HepG2 (cell line): ENCODE data around the gene CDX1.

Experiments used
- KDM1A ChIP-seq: IDR thresholded peaks from 2 replicates; pipeline ENCODE4 v1.6.1; 2016; ENCODE audit warnings: missing compliant biosample characterization
- SRSF1 ChIP-seq: fragments of 200-400 bp; formaldehyde crosslinking; optimal IDR thresholded peaks from 2 replicates; pipeline ENCODE3; 2017; ENCODE audit warnings: mild to moderate bottlenecking, low read depth, low read length, moderate library complexity
- TF ChIP-seq, protein P1 (sequence below): sonication (generic); formaldehyde crosslinking; IDR thresholded peaks from 2 replicates; pipeline ENCODE4 v1.5.0; 2020; ENCODE audit warnings: mild to moderate bottlenecking, missing genetic modification reagents, moderate library complexity
- TF ChIP-seq, protein P2 (sequence below): sonication (generic); formaldehyde crosslinking; IDR thresholded peaks from 2 replicates; pipeline ENCODE4 v1.5.0; 2020; ENCODE audit warnings: missing genetic modification reagents, mild to moderate bottlenecking, borderline replicate concordance
- TF ChIP-seq, protein P3 (sequence below): sonication (generic); formaldehyde crosslinking; IDR thresholded peaks from 2 replicates; pipeline ENCODE4 v1.4.0; 2020; ENCODE audit warnings: mild to moderate bottlenecking, missing genetic modification reagents, borderline replicate concordance

DNA sequence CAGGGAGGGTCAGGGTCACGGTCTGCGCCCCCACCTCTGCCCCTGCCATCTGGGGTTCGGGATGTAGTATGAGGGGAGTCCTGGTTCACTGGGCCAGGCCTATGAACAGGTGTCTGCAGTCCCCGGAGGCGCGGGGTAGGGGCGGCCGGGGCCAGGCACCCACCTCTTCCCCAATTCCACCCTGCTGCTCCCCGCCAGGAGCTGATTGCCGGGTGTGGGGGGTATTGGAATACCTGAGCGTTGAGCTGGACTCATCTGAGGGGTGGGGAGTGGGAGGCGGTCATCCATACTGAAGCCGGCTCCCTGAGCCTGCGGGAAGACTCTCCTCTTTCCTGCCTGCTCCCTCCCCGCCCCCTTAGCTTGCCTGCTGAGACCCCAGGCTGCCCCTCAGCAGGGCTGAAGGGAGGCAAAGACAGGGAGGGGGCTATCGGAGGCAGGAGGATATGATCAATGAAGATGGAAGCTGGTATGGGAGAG lies 24.0 kb downstream of the CDX1 start:
- TF ChIP-seq, protein P1, sequence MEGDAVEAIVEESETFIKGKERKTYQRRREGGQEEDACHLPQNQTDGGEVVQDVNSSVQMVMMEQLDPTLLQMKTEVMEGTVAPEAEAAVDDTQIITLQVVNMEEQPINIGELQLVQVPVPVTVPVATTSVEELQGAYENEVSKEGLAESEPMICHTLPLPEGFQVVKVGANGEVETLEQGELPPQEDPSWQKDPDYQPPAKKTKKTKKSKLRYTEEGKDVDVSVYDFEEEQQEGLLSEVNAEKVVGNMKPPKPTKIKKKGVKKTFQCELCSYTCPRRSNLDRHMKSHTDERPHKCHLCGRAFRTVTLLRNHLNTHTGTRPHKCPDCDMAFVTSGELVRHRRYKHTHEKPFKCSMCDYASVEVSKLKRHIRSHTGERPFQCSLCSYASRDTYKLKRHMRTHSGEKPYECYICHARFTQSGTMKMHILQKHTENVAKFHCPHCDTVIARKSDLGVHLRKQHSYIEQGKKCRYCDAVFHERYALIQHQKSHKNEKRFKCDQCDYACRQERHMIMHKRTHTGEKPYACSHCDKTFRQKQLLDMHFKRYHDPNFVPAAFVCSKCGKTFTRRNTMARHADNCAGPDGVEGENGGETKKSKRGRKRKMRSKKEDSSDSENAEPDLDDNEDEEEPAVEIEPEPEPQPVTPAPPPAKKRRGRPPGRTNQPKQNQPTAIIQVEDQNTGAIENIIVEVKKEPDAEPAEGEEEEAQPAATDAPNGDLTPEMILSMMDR: no peak
- TF ChIP-seq SRSF1 (no peak), KDM1A (CRISPR knock-in tag) (no peak)
- TF ChIP-seq, protein P2, sequence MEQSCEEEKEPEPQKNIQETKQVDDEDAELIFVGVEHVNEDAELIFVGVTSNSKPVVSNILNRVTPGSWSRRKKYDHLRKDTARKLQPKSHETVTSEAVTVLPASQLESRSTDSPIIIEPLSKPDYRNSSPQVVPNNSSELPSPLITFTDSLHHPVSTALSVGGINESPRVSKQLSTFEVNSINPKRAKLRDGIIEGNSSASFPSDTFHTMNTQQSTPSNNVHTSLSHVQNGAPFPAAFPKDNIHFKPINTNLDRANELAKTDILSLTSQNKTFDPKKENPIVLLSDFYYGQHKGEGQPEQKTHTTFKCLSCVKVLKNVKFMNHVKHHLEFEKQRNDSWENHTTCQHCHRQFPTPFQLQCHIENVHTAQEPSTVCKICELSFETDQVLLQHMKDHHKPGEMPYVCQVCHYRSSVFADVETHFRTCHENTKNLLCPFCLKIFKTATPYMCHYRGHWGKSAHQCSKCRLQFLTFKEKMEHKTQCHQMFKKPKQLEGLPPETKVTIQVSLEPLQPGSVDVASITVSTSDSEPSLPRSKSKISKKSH (CRISPR knock-in tag): no peak
- TF ChIP-seq, protein P3, sequence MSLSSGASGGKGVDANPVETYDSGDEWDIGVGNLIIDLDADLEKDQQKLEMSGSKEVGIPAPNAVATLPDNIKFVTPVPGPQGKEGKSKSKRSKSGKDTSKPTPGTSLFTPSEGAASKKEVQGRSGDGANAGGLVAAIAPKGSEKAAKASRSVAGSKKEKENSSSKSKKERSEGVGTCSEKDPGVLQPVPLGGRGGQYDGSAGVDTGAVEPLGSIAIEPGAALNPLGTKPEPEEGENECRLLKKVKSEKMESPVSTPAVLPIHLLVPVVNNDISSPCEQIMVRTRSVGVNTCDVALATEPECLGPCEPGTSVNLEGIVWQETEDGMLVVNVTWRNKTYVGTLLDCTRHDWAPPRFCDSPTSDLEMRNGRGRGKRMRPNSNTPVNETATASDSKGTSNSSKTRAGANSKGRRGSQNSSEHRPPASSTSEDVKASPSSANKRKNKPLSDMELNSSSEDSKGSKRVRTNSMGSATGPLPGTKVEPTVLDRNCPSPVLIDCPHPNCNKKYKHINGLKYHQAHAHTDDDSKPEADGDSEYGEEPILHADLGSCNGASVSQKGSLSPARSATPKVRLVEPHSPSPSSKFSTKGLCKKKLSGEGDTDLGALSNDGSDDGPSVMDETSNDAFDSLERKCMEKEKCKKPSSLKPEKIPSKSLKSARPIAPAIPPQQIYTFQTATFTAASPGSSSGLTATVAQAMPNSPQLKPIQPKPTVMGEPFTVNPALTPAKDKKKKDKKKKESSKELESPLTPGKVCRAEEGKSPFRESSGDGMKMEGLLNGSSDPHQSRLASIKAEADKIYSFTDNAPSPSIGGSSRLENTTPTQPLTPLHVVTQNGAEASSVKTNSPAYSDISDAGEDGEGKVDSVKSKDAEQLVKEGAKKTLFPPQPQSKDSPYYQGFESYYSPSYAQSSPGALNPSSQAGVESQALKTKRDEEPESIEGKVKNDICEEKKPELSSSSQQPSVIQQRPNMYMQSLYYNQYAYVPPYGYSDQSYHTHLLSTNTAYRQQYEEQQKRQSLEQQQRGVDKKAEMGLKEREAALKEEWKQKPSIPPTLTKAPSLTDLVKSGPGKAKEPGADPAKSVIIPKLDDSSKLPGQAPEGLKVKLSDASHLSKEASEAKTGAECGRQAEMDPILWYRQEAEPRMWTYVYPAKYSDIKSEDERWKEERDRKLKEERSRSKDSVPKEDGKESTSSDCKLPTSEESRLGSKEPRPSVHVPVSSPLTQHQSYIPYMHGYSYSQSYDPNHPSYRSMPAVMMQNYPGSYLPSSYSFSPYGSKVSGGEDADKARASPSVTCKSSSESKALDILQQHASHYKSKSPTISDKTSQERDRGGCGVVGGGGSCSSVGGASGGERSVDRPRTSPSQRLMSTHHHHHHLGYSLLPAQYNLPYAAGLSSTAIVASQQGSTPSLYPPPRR (CRISPR knock-in tag): no peak
